Left colon (tissue), 2 donors: ENCODE data around the gene PPP2R3B. TPM values are rescaled to one million over a fixed set of nuclear protein-coding genes. Genes with fewer than 3 reads are reported as not detected.
"Not testable (repeated sequence)": the region's sequence is repeated elsewhere in the genome, so short reads cannot be mapped to it uniquely, and the experiment has no call there.

ENCODE experiments used
- ATAC-seq: fragments of 200-7000 bp; cut with Tn5 transposase; one replicate; pipeline ENCODE4 v1.9.1; 2020; ENCODE audit warnings: mild to moderate bottlenecking, moderate library complexity
- DNase-seq, 2 donors: peaks; one replicate each; pipeline ENCODE4 v3.0.0-alpha.2; 2020
- intact Hi-C, 2 donors: fragments of 100-400 bp; cut with DNase I in 1 of 2; cut with micrococcal nuclease in 1 of 2; formaldehyde crosslinking; loops; one replicate each; pipeline versions ENCODE4 v1.11.2 to v1.14.0; 2022; cut with DNase I, micrococcal nuclease
- long read RNA-seq: library from polyadenylated mRNA; unstranded; transcript quantifications from one replicate; pipeline ENCODE4 v2.0.0, GENCODE V29; 2021
- total RNA-seq, 2 donors: library from RNA; stranded (reverse); fragmentation: NEBNext Ultra II Directional; extraction: Animal tissue kit (Norgen Biotek cat#: 25700); gene quantifications; one replicate each; pipeline ENCODE4 v1.2.1, GENCODE V29; 2021
- donor health status: DM: no; HTN: no; CAD: no.
- donor health status: DM: yes; HTN: yes; CAD: no.

The PPP2R3B gene
- total RNA-seq, result 10 to 100 TPM; 10.8 to 11.3 TPM
- long read RNA-seq, transcript PPP2R3B-202 (13 exons, 2,151 nt), result major isoform, 7 of 11 reads
- long read RNA-seq, partial matches to known transcripts, result 2 of 11 reads
- long read RNA-seq, other reads (novel, unspliced or antisense), result 1 of 11 reads

- intact Hi-C loops, result no loop called here
- DNase-seq (peak; percentile 98 to 99), ATAC-seq (peak; percentile 99)
Observed at GRCh38 chrX:386768-387575, at the start of gene PPP2R3B. TSS of gene PPP2R3B (minus strand) at chrX:386907. CDS start at chrX:386691, 216 bp downstream.

GRCh38 chrX:435536-436122 lies 48.9 kb upstream of the PPP2R3B start:
- no peak for ATAC-seq
- intact Hi-C loops, result no loop called here

GRCh38 chrX:434946-435345 lies 48.2 kb upstream of the PPP2R3B start:
- DNase-seq (no peak), ATAC-seq (no peak)
- intact Hi-C loops, result no loop called here

More at GRCh38 chrX:435536-436122, 48.9 kb upstream of the PPP2R3B start:
- DNase-seq, result no peak

GRCh38 chrX:433771-434170 lies 47.1 kb upstream of the PPP2R3B start:
- peak in 1 of 2 donors; percentile 5 for DNase-seq

GRCh38 chrX:432666-433065 lies 46.0 kb upstream of the PPP2R3B start:
- DNase-seq, result peak in 1 of 2 donors; percentile 7
- ATAC-seq, intact Hi-C loops: not testable (repeated sequence)

More at GRCh38 chrX:433771-434170, 47.1 kb upstream of the PPP2R3B start:
- no peak for ATAC-seq
- intact Hi-C loops, result no loop called here

- intact Hi-C loops, result no loop called here
- DNase-seq (no peak), ATAC-seq (no peak)
Observed at GRCh38 chrX:431492-432111, 44.9 kb upstream of the PPP2R3B start.

GRCh38 chrX:431056-431455 lies 44.3 kb upstream of the PPP2R3B start:
- ATAC-seq (no peak), DNase-seq (no peak)
- intact Hi-C loops, result no loop called here

- intact Hi-C loops, result no loop called here
- ATAC-seq (no peak), DNase-seq (no peak)
Observed at GRCh38 chrX:429266-429825, 42.6 kb upstream of the PPP2R3B start.

- DNase-seq, result no peak
- intact Hi-C loops, result no loop called here
Observed at GRCh38 chrX:427812-428725, 41.4 kb upstream of the PPP2R3B start.

GRCh38 chrX:426881-427280 lies 40.2 kb upstream of the PPP2R3B start:
- intact Hi-C loops, result no loop called here
- ATAC-seq, result no peak
- no peak for DNase-seq

More at GRCh38 chrX:427812-428725, 41.4 kb upstream of the PPP2R3B start:
- no peak for ATAC-seq

- ATAC-seq, result no peak
- intact Hi-C loops, result no loop called here
- no peak for DNase-seq
Observed at GRCh38 chrX:425056-425455, 38.3 kb upstream of the PPP2R3B start.

- intact Hi-C loops, result no loop called here
- no peak for ATAC-seq
- no peak for DNase-seq
Observed at GRCh38 chrX:421646-422391, 35.1 kb upstream of the PPP2R3B start.

GRCh38 chrX:420496-421223 lies 34.0 kb upstream of the PPP2R3B start:
- DNase-seq (no peak), ATAC-seq (no peak)
- intact Hi-C loops, result no loop called here

- intact Hi-C loops, result no loop called here
- ATAC-seq, result no peak
Observed at GRCh38 chrX:418927-419729, 32.4 kb upstream of the PPP2R3B start.

GRCh38 chrX:415498-415897 lies 28.8 kb upstream of the PPP2R3B start:
- intact Hi-C loops, ATAC-seq, DNase-seq: not testable (repeated sequence)

More at GRCh38 chrX:418927-419729, 32.4 kb upstream of the PPP2R3B start:
- no peak for DNase-seq
